GM19240 (cell line): ENCODE measurements around the gene DHCR24.
"Not testable (repeated sequence)": the region's sequence is repeated elsewhere in the genome, so short reads cannot be mapped to it uniquely, and the experiment has no call there.

ENCODE experiments used
- DNase-seq: peaks from one replicate; pipeline ENCODE4 v3.0.0; 2011; ENCODE audit warnings: low spot score; ENCODE audit not compliant: insufficient read length

DHCR24 gene, protein sequence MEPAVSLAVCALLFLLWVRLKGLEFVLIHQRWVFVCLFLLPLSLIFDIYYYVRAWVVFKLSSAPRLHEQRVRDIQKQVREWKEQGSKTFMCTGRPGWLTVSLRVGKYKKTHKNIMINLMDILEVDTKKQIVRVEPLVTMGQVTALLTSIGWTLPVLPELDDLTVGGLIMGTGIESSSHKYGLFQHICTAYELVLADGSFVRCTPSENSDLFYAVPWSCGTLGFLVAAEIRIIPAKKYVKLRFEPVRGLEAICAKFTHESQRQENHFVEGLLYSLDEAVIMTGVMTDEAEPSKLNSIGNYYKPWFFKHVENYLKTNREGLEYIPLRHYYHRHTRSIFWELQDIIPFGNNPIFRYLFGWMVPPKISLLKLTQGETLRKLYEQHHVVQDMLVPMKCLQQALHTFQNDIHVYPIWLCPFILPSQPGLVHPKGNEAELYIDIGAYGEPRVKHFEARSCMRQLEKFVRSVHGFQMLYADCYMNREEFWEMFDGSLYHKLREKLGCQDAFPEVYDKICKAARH

DNA sequence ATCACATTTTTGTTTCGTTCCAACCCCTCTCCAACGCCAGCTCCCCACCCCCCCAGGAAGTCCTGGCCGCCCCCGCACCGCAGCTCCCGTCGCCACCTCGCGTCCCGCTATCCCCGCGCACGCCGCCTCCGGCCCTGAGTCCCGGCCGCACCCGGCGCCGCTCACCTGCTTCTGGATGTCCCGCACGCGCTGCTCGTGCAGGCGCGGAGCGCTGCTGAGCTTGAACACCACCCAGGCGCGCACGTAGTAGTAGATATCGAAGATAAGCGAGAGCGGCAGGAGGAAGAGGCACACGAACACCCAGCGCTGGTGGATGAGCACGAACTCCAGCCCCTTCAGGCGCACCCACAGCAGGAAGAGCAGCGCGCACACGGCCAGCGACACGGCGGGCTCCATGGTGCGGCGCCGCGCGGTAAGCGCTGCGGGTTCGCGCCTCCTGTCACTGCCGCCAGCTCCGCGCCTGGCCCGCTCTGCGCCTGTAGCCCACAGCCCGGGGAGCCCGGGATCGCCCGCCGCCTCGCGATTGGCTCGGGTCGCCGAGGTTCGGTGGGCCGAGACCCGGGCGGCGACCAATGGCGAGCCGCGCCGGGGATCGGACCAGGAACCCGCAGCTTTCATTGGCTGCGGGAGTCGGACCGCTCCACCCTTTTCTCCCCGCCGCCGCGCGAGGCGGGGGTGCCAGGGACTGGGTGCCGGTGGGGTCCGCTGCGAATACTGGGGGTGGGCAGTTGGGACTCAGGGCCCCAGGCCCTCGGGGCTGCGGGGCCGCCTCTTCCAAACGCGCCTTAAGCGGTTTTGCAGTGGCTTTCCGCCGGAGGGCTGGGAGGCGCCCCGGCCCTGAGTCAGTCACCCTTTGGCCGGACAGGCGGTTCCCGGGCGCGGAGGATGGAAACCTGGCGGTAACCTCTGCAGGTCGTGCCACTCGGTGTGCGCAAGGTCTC is at the start of gene DHCR24:
Gene DHCR24, minus strand, starts transcription at position 472 of the 941 bp plus-strand sequence. Its CDS starts 76 bp downstream, at position 396.
- DNase-seq, result peak; percentile 94

DNA sequence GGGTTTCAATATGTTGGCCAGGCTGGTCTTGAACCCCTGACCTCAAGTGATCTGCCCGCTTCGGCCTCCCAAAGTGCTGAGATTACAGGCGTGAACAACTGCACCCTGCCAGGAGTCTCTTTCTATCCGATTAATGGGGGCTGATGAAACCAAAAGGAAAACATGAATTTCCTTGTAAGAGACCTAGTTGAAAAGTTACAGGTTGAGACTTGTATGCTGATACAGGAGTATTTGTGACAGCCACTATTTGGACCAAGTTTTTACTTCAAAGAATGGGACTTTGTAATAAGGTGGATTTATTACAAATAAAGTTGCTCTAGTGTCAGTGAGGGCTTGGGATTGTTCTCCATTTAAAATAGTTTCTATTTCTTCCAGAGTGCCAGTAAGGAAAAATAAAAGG is 49.8 kb upstream of the DHCR24 start:
- DNase-seq, result no peak

DNA sequence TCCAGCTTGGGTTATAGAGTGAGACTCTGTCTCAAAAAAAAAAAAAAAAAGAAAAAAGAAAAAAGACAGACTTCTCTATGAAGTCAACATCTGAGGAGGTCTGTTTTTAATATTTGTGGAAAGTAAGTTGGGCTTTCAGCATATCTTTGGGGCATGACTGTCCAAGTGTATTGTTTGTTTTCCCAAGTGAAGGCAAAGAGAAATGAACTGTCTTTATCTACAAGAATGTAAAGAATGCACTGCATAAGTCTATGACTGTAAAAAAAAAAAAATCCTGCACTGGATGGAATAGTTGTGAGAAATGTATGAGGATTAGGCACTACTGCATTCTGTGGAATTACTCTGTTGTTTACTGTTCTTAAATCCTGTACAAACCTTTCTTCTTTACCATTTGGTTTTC is 47.9 kb upstream of the DHCR24 start:
- DNase-seq, result no peak

DNA sequence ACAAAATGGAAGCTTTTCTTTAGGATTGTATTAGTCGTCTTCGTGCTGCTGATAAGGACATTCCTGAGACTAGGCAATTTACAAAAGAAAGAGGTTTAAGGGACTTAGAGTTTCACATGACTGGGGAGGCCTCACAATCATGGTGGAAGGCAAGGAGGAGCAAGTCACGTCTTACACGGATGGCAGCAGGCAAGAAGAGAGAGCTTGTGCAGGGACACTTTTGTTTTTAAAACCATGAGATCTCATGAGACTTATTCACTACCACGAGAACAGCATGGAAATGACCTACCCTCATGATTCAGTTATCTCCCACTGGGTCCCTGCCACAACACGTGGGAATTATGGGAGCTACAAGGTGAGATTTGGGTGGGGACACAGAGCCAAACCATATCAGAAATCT is 47.1 kb upstream of the DHCR24 start:
- not testable (repeated sequence) for DNase-seq

DNA sequence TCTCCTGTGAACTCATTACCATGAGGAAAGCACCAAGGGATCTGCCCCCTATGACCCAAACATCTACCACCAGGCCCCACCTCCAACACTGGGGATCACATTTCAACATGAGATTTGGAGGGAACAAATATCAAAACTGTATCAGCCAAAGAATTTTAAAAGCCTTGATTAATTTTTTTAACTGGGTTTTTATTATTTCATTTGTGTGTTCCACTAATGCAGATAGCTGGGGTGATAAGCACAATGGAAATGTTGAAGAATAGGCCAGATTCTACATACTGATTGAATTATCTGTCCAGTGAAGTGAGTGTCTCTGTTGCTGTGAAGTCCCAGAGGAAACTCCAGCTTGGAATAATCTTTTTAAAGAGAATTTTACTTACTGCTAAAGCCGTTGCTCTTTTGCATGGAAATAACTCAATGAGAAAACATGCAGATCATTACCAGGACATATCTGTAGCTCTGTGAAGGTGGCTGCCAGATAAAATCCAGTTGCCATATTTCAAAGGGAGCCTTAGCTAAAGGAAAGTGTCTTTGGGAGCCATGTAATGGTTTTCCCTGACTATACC is 44.4 kb upstream of the DHCR24 start:
- DNase-seq, result no peak

DNA sequence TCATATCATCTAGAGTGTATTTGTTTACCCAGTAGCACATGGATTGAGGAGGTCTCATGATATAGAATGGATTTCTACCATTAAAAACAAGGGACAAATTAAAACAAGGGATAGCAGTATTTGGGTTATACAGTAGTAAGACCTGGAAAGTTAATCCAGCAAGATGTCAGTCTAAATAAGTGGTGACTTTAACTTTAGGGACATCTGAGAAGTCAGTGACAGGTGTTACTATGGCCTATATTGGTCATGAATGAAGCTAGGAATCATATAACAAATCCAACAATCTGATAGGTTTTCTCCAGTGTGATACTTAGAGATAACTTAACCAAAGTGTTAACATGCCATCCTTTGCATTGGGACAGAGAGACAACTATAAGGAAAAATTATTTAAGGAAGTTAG is 42.7 kb upstream of the DHCR24 start:
- no peak for DNase-seq

DNA sequence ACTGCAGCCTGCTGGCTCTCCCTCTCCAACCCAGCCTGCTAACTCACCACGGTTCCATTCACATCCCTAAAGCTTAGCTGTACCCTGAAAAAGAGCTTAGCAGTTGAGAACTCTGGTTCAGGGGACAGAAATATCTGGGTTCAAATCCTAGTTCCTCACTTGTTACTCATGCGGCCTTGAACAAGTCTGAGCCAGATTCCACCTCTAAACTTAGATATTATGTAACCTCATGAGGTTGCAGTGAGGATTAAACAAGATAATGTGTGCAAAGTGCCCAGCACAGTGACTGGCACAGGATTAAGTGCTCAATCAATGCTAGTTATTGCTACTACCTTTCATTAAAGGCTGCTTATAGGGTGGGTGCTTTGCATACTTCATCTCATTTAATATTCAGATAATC is 41.3 kb upstream of the DHCR24 start:
- DNase-seq, result no peak

DNA sequence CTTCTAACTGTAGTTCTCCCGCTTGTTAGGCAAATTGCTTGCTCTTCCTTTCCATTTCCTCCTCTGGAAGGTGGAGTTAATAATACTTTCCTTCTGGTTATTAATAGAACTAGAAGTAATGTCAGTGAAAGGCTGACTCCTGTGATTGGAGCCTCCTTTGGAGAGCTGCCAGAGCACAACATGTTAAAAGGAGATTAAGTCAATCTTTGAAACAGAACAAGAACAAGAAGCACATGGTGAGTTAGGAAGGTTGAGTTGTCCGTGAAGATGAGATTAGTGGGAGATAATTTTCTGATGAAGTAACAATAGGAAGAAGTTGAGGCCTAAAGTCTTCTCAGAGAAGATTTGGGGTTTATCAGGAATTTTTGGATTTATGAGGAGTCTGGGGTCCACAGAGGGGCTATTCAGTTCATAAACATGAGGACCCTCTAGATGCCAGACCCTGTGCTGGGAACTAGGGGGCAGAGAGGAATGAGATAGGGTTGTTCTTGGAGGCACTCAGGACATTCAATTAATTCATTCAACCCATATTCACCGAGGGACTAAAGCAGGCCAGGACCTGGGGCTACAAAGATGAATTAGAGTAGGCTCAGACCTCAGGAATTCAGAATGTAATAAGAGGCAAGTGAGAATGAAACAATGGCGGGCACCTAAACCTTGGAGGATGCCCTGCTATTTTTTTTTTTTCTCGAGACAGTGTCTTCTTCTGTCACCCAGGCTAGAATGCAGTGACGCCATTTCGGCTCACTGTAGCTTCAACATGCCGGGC is 40.7 kb upstream of the DHCR24 start:
- no peak for DNase-seq

DNA sequence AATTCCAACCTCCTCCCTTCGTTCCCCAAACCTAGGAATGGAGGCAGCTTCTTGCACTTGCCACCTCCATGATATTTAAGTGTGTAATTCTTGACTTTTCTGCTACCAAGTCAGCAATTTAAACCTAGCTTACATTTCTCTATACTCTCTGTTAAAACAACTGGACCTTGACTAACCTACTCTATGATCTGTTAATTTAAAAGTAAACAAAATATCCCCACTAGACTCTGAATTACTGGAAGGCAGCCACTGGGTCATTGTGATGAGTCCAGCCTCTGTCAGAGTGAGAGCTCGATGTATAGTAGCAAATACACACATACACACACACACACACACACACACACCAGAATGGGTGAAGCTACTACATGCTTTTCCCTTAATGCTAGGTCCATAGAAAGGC is 40.0 kb upstream of the DHCR24 start:
- no peak for DNase-seq

DNA sequence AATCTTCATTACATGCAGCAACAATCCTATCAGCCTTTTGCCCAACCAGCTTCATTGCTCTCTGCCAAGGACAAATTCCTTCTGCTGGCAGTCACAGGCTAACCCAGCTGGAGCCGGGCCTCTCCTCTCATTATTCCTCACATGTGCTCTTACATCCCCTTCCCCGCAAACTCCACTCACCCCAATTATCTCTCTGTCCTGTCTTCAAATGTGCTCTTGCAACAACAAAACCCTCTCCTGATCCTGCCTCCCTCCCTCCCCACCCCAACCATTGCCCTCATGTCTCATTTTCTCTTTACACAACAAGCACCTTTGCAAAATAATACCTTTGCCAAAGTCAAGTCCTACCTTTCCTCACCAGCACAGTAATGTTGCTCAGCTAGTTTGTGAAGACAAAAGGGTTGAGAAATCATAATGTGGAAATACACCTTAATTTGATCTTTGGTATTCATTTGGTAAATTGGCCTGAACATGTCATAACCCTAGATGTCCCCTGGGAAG is 36.0 kb upstream of the DHCR24 start:
- no peak for DNase-seq

DNA sequence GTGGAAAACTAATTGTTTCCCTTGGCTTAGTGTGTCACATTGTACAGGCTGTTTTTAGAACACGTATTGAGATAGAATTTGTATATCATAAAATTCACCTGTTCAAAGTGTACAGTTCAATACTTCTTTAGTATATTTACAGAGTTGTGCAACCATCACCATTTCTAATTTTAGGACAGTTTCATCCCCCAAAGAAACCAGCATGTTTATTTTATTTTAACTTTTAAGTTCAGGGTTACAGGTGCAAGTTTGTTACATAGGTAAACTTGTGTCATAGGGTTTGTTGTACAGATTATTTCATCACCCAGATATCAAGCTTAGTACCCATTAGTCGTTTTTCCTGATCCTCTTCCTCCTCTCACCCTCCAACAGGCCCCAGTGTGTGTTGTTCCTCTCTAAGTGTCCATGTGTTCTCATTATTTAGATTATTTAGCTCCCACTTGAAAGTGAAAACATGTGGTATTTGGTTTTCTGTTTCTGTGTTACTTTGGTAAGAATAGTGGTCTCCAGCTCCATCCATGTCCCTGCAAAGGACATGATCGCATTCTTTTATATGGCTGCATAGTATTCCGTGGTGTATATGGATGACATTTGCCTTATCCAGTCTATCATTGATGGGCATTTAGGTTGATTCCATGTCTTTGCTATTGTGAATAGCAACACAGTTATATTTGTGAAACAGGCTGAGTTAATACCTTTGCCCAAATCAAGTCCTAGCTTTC is 35.2 kb upstream of the DHCR24 start:
- DNase-seq, result no peak

DNA sequence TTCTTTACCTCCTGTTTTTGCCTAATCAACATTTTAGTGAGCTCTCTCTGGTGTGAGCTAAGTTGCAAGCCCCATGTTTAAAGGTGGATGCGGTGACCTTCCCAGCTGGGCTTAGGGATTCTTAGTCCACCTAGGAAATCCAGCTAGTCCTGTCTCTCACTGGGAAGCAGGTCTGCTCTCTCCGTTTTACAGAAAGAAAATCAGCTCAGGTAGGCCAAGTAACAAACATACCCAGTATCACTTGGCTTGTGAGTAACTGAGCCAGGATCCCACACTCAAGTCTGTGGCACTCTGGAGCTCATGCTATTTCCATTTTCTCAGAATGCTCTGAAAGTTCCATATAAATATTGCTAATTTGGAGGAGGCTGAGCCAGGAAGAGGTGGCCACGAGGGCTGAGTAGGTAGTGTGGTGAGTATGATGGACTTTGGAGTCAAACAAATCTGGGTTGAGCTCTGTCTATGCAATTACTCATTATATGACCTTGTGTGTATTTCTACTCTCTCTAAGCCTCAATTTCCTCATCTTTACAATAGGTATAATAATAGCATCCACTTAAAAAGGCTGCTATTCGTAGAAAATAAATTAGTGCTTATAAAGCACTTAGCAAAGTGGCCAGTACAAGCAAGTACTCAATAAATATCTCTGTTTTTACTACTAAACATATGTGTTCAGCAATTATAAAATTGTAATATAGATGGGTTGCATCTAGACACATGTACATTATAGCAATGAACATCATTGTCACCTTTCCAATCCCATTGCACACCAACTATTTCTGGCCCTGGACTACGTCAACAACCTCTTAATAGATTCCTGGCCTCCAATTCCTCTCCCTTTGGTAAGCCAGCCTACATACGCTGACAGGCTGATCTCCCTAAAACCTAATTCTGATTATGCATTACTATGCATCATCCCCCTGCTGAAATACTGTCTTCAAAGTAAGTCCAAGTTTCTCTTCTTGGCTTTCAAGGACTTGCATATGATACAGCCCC is 32.7 kb upstream of the DHCR24 start:
- DNase-seq, result no peak

DNA sequence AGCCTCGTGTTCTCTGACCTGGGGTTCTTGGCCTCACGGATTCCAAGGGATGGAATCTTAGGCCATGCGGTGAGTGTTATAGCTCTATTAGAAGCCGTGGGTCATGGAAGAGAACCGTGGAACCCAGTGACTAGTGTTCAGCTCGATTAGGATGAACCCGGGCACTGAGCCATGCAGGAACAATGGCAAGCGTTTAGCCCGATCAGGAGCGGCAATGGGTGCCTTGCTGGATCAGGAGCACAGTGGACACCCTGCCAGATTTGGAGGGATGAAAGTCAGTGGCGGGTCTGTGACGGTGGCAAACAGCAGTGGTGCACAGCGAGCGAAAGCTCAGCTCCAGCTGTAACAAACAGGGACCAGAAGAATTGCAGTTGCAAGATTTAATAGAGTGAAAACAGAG is 24.1 kb upstream of the DHCR24 start:
- not testable (repeated sequence) for DNase-seq

DNA sequence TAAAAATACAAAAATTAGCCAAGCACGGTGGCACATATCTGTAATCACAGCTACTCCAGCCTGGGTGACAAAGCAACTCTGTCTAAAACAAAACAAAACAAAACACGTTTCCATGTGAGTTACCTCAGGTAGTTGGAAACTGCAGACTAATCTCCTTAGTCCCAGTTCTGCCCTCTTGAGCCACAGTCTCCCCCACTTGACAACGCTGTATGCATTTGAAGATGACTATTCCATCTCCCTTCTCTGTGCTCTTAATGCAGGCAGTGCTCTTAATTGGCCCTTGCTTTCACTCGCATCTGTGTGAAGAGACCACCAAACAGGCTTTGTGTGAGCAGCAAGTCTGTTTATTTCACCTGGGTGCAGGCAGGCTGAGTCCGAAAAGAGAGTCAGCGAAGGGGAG is 19.6 kb upstream of the DHCR24 start:
- DNase-seq, result no peak

DNA sequence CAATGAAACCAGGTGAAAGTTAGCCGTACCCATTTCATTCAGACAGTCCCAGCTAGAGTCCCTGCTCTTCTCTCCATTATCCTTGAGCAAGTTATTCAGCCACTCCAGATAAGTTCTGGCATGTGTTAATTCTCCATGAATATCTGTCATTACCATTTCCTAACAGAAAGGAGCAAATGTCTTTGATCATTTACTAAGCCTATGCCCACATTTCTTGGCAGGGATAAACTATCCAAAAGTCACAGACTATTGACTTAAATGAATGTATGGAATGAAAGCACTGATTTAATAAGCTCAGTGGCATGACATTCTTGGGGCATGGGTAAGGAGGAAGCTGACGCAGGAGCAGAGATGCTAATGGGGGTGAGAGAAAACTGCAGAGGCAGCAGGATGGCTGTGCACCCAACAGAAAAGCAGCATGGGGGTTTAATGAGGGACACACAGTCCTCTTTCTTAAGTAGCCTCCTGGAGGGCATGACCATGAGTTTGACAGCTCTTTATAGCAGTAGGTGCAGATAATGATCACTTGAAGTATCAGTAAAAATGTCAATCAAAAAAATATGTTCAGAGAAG is 17.6 kb upstream of the DHCR24 start:
- no peak for DNase-seq

DNA sequence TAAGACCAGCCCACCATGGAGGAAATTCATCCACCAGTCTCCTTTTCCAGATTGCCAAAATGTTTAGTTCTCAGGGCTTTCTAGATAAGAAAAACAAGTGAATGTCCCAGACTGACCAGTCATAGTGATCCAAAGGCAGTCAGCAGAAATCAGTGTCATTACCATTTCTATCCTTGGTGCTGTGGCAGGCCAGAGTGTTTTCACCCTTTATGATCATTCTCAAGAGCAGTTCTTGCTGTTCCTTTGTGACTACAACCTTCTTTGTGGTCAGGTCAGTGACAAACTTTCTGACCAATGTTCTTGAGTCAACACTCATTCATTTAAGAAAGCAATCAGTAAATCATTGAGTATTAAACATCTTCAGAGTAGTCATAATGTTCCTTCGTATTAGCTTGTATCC is 7.3 kb upstream of the DHCR24 start:
- DNase-seq, result no peak

DNA sequence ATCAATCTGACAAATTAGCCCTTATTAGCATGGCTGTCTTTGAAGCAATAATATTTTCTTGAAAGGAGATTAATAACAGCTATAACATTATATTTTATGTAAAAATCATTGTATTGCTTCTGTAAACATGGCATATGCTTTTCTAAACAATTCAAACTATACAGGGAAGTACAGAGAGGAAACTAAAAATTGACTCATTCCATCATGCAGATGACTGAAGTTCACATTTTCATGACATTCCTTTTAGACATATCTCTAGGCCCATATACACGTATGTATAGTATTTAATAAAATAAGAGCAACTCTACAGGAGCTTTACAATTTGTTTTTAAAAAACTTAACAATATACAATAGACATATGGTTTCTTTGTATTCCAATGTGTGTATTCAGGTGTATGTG is 5.6 kb upstream of the DHCR24 start:
- DNase-seq, result no peak

DNA sequence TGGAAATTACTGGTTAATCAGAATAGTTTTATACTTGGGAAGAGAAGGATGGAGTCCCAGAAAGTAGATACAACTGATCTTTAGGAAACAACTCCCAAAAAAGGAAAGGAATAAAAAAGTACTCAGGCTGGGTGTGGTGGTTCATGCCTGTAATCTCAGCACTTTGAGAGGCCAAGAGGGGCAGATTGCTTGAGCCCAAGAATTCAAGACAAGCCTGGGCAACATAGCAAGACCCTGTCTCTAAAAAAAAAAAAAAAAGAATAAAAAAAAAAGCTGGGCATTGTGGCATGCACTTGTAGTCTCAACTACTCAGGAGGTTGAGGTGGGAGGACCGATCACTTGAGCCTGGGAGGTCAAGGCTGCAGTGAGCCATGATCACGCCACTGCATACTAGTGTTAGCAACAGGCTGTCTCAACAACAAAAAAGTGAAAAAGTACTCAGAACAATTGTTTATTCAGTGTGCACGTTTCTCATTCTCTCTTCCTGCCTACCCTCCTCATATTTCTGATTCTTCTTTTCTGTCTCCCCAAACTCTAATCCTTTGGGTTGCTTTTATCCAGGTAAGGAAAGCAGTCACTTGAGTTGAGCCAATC is 2.2 kb upstream of the DHCR24 start:
- DNase-seq, result no peak
